NCI-H345 treated with DMSO at 0.1 percent for 48 hours (cell line): ENCODE data around the gene ASAP2.
"Not testable (repeated sequence)": the region's sequence is repeated elsewhere in the genome, so short reads cannot be mapped to it uniquely, and the experiment has no call there.

Source experiments
- DNase-seq: peaks from one replicate; lab custom pipeline; 2025; ENCODE audit not compliant: unreplicated experiment; lab: John Stamatoyannopoulos, UW

ASAP2 gene

DNA sequence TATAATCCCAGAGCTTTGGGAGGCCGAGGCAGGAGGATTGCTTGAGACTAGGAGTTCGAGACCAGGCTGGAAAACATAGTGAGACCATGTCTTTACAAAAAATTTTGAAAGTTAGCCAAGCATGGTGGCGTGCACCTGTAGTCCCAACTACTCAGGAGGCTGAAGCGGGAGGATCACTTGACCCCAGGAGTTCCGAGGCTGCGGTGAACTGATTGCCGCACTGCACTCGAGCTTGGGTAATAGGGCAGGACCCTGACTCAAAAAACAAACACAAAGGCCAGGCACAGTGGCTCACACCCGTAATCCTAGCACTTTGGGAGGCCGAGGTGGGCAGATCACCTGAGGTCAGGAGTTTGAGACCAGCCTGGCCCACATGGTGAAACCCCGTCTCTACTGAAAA is 191.6 kb downstream of the ASAP2 start:
- DNase-seq = not testable (repeated sequence)

DNA sequence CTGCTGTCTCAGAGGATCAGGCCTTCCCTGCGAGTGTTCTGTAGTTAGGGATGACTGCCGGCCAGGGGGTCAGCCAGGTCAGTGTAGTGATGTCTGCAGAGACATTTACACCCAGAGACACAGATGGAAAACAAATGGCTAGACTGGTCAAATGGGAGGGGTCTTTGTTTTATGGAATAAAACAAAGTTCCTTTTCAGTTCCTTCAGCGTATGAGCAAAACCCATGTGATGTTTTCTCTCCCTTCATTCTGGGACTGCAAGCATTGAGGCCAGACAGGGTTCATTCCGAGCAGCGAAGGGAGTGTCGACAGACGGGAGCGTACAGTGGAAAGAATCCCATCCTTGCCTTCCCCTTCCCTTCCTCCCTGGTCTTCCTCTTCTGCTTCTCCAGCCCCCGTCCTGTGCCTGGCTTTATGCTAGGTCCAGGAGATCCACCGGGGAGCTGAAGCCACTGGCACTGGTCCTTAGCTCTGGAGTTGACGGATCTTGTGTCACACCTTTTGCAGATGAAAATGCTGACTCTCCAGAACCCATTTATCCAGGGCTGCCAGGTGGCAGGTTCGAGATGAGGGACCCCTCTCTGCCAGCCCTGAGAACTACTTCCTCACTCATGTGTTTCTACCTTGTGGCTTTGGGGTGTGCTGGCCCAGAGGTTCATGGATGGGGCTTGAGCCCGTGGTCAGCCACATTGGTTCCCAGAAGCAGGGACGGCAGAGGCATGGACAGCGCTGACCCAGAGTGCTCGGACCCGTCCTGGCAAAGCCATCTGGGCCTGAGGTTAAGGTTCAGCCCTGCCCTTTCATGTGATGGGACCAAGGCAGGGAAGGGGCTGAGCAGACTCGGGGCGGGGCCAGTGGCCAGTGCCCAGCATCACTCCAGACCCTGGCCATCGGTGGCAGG is 192.5 kb downstream of the ASAP2 start:
- no peak for DNase-seq

DNA sequence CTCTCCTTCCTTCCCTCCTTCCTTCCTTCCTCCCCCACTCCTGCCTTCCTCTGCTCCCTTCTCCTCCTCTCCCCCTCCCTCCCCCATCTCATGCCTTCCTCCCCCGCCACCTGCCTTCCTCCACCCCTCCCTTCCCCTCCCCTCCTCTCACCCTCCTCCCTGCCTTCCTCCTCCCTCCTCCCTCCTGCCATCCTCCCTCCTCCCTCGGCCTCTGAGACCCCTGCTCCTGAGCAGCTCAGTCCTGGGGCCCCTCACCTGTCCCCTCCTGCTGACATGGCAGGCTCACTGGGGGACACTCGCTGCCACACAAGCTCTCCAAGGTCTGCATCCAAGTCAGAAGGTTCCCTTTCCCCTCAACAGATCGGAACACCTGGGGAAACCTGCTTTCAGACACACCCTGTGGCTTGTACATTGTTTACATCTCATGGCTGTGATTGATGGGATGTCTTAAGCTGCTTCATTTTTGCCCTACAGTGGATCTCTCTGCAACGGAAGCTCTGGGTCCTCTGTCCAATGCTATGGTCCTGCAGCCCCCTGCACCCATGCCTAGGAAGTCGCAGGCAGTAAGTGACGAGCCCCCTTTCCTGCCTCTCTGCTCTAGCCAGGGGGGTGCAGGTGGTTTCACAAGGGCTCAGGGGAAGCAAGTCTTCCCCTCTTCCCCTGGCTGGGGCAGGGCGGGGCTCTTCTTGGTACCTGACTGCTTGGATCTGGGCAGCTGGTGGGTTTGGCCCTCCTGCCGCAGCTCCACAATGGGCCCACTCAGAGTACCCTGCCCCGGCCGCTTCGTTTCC is 193.9 kb downstream of the ASAP2 start:
- DNase-seq = no peak

DNA sequence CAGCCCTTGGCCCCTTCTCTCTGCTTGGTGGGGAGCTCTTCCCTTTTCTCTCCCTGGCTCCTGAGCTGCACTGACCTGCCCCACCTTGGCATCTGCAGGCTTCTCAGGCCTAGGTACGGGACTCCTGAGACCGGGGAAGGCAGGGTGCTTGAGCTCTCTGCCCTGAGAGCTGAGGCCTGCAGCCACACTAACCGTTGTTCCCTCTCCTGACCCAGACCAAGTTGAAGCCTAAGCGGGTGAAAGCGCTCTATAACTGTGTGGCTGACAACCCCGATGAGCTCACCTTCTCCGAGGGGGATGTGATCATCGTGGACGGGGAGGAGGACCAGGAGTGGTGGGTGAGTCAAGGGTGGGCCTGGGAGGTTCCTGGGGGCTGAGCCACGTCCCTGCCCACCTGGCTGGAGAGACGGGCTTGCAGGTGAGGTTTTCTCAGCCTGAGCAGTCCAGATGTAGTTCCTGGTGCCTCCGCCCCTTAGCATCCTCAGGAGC is 194.5 kb downstream of the ASAP2 start:
- DNase-seq = no peak

DNA sequence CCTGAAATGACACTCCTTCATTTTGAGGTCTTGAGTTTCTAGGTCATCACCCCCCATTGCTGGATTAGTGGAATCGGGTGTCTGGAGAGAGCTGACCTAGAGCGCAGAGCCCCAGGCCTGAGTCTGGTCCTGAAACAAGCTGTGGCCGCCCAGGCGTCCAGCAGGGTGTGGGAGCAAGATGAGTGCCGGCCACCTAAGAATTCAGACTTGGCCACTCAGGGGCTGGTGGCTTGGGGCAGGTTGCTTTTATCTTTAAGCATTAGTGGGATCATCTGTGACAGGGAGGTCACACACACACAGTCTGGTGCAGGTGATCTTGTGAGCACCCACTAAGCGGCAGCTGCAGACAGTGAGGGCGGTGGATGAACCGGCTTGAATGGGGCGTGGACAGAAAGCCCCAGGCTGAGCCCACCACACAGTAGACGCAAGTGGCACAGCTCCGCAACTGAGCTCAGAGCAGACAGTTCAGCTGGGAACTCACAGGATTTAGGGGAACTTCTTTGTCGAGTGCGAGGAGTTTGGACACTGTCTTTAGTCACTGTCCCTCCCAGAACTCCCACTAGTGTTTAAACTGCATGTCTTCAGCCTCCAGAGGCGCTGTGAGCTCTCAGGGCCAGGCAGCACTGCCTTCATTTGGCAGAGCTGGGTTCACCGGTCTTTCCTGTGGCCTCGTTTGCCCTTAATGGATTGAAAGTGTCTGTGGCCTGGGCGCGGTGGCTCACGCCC is 195.2 kb downstream of the ASAP2 start:
- no peak for DNase-seq

DNA sequence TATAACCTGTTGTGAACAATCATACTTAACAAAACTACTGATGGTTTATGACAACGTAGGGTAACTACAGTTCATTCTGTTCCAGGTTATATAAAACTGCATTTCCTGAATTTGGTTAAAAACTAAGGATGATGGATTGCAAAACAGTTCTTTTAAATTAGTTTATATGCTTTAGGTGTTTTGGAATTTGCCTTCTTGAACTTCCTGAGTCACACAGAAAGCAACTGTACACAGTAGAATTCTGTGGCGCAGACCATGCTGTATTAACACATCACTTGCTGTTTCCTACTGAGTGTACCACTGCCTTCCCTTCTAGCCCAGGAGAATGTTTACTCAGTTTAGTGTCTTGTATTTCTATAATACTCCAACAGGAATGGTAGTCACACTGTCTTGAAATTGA is 197.3 kb downstream of the ASAP2 start:
- DNase-seq = no peak

DNA sequence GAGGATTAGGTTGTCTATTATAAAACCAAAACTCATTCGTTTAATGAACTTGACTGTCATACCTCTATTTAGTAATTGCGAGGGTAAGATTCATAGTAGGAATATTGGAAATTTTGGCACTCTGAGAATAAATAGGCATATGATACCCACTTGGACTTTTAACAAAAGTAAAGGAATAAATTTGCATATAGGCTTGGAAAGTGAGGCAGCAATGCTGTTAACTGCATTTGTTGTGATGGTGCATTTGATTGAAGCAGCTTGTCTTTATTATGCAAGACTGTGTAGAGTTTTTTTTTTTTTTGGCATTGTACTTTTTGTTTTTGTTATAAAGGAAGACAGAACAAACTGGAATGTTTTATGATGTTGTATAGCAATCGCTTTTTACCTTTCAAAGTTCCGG is 197.8 kb downstream of the ASAP2 start:
- no peak for DNase-seq

DNA sequence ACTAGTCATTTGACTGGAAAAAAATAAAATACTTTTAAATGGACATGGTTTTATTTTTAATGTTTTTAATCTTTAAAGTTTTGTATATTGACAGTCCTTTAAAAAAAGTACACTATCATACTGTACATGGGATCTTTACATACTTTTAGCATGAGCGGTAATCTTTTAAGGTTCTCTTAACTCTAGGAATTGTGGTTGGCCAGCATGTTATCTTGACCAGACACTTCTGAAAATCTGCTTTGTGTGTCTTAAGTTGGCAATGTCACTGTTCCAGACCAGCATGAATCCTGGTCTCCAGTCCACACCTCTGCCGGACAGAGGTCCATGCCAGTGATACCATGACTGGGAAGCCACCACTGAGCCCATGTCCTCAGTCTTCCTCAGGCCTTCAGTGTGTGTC is 199.0 kb downstream of the ASAP2 start:
- no peak for DNase-seq

DNA sequence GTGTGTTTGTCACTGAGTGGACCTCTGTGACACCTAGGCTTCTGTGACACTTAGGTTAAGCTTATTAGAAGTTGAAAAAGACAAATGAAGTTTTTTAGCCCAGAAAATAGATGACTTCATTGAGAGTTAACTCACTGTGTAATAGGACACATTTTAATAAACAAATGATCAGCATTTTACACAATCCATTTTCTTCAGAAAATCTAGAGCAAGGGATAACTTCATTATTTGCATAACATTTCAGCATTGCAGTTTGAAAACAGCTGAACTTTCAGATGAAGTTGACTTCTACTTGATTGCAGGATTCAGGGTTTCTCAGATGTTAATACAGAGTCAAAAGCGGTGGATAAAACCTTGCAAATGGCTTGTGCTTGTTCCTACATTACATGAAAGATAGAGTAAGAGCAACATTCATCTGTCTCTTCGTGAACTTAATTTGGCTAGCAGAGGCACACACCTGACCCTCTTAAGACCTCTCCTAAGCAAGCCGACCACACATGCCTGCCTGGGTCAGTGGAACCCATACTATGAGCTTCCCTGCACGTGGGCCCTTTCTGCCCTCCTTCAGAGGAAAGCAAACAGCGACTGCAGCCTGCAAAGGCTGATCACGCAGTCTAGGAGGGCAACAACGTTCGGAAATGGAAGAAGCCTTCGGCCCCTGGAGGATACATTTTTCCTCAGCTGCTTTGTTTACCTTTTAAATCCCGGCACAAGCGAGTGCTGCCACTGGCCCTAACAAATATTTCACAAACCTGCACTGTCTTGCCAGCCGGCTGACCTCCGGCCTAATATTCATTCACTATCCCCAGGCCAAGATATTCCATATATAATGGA is 200.1 kb downstream of the ASAP2 start:
- DNase-seq = no peak

DNA sequence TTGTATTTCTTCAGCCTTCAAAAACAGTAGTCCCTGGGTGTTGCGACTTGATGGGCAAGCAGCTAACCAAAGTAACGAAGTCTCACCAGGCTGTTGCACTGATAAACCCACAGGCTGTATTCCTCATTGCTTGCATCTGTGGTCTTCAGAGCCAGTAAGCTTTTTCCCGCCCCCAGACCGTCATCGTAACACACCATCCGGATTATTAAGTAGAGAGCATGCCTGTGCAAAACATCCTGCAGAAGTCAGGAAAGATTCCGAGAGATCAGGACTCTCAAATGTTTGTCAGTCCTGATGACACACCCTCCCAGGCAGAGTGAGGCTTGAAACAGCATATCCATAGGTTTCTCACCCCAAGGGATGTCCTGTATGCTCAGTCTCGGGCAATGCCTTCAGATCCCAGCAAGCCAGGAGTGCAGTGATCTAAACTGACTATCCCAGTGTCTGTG is 200.8 kb downstream of the ASAP2 start:
- no peak for DNase-seq

DNA sequence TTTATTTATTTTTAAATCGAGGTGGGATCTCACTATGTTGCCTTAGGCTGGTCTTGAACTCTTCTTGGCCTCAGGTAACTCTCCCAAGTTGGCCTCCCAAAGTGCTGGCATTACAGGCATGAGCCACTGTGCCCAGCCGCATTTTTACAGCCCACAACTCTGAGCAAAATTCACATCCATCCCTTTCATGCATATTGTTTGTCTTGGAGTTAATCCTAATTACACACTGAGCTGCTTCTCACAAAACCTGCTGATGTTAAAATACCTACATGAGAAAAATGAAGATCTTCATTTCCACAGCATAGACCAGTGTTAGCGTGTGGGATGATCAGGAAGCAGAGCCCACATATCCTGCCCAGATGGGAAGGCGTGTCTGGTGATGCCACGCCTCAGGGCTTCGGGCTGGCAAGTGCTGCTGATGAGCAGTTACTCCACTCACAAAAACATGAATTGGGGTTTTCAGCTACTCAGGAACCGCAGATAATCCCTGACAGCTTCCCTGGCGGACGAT is 202.1 kb downstream of the ASAP2 start:
- DNase-seq = no peak

DNA sequence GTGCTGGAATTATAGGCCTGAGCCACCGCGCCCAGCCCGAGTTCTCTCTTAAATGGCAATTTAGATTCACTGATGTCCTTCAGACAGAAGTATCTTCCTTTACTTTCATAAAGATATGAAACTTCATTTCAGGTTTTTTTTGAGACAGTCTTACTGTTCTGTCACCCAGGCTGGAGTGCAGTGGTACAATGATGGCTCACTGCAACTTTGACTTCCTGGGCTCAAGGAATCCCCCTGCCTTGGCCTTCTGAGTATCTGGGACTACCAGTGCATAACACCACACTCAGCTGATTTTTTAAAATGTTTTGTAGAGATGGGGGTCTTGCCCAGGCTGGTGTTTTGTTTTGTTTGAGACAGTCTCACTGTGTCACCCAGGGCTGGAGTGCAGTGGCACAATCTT is 203.5 kb downstream of the ASAP2 start:
- DNase-seq = no peak

DNA sequence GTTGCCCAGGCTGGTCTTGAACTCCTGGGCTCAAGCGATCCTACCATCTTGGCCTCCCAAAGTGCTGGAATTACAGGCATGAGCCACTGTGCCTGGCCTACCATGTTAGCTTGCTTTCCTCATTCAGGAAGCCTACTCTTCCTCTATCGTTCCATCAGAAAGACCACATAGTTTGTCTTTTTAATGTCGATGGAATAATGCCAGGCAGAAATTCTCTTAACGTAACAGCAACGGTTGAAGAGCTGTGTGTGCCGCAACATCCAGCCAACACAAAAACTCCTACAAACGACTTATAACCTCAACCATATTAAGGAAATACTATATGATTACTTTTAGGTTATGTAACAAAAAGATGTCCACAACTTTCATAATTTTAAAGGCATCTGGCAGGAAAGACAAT is 206.2 kb downstream of the ASAP2 start:
- no peak for DNase-seq

DNA sequence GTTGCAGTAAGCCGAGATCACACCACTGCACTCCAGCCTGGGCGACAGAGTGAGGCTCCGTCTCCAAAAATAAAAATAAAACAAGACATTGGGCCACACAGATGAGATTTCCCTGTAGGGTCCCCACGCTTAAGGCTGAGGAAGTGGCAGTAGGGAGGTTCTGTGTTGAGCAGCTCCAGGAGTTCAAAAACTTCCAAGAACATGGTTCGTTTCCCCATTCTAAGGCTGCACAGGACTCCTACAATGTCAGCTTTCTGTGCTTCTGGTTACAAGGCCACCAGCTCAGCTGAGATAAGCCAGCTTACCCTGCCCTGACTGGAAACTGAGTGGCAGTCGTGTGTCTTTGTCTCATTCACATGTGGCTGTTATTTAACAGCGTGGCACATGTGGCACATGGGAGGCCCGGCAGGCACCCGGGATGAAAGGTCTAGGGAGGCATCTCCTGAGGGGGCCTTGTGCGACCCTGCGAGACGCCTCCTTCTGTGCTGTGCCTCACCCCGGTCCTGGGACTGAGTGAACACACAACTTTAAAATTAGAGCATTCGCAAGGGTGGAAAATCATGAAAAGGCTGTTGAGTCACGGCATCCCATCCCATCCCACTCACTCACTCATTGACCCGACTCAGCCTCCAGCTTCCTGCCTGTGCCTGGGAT is 209.0 kb downstream of the ASAP2 start:
- DNase-seq = no peak

DNA sequence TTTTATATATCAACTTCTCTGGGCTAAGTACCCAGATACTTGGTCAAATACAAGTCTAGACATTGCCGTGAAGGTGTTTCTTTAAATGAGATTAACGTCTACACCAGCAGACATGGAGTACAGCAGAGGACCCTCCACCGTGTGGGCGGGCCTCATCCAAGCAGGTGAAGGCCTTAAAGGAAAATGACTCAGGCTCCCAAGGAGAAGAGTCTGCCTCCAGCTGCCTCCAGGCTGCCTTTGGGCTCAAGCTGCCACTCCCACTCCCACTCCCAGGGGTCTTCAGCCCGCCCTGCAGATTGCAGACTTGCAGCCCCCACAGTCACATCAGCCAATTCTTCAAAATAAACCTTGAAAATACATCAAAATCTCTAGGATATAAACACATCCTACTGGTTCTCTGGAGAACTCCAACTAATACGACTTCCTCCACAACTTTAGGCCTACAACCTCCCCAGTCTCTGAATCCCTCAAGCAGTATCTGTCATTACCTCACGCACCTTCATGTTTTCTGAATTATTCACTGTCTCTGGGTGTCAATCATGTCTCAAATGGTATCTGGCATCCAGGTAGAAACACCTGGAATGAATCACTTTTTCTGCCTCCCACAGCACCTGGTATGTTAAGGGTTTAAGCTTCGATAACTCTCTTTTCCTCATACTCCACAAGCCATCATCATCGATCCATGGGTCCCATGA is 209.8 kb downstream of the ASAP2 start:
- DNase-seq = no peak

DNA sequence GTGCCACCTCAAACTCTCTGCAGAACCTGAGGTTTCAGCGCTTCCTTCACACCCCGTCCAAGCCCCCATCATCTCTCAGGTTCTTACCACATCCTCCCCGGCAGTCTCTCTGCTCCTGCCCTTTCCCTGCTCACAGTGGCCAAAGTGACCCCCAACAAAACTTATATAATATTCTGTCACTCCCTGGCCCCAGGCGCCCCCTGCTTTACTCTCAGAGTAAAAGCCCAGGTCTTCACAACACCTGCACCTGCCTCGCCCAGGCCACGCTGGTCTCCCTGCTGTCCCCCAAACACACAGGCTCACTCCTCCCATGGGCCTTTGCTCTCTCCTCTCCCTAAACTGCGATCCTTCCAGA is 210.3 kb downstream of the ASAP2 start:
- no peak for DNase-seq

DNA sequence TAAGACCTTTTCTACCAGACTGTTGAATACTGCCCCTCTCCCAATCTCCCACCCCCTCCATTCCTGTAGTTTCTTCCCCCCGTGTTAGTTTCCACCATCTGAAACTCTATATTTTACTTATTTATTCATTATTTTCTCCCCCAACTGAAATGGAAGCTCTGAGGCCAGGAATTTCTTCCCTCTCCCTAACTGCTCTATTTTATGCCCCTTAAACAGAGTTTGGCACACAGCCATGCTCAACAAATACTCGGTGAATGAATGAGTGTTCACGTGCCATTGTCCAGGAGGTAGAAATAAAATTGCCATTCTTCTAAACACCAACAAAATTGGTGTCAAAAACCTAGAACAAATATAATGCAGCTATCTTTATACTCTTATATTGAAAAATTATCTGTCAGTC is 211.1 kb downstream of the ASAP2 start:
- peak; percentile 80 for DNase-seq

DNA sequence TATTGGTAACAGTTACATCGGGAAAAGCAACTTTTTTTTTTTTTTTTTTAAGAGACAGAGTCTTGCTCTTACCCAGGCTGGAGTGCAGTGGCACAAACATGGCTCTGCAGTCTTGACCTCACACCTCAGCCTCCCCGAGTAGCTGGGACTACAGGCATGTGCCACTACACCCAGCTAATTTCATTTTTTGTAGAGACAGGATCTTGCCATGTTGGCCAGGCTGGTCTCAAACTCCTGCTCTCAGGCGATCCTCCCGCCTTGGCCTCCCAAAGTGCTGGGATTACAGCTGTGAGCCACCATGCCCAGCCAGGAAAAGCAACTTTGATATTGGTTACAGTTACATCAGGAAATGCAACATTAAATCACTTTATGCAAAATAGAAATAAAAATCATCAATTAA is 212.1 kb downstream of the ASAP2 start:
- no peak for DNase-seq

DNA sequence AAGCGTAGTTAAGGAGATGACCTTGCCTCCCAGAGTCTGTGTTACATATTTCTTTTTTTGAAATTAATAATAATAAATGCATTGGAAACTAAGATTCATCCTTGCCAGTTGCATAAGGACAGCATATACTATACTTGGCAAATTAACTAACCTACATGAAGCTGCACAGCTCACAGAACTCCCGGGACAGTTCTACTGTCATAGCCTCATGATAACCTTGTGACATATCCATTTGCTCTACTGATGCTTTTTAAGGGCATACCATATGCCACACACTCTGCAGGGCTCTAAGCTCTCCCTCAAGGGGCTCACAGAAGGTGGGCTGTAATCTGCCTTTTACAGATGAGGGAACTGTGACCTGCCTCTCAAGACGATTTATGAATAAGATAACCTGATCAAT is 212.9 kb downstream of the ASAP2 start:
- DNase-seq = no peak
